ENCODE results near the gene PFKFB3. TPM values are rescaled to one million over a fixed set of nuclear protein-coding genes. Genes with fewer than 3 reads are reported as not detected.
"Not testable (repeated sequence)": the region's sequence is repeated elsewhere in the genome, so short reads cannot be mapped to it uniquely, and the experiment has no call there.

The PFKFB3 gene
- total RNA-seq, 6 donors from 2014 or later: 48.2 to 236 (median 83.5) TPM

DNA sequence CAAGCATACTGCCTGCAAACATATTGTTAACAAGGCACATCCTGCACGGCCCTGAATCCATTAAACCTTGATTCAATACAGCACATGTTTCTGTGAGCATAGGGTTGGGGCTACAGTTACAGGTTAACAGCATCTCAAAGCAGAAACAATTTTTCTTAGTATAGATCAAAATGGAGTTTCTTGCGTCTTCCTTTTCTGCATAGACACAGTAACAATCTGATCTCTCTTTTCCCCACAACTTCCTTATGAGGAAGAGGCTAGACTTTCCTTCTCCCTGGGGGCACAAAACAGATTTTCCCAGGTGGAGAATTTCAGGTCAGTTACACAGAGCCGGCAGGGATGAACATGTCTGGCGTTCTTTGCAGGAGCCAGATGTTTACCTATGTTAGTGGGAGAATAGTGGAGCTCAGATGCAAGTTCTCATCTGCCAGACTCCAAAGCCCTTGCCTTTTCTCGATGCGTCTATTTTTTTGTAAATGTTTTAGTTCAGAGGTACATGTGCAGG is 37.5 kb upstream of the PFKFB3 start:
- TF ChIP-seq POLR2AphosphoS5 (IDR thresholded peaks at IDR 0.05) (no peak), POLR2A (IDR thresholded peaks at IDR 0.05) (no peak), EP300 (IDR thresholded peaks at IDR 0.05) (no peak)
- TF ChIP-seq, protein P1, sequence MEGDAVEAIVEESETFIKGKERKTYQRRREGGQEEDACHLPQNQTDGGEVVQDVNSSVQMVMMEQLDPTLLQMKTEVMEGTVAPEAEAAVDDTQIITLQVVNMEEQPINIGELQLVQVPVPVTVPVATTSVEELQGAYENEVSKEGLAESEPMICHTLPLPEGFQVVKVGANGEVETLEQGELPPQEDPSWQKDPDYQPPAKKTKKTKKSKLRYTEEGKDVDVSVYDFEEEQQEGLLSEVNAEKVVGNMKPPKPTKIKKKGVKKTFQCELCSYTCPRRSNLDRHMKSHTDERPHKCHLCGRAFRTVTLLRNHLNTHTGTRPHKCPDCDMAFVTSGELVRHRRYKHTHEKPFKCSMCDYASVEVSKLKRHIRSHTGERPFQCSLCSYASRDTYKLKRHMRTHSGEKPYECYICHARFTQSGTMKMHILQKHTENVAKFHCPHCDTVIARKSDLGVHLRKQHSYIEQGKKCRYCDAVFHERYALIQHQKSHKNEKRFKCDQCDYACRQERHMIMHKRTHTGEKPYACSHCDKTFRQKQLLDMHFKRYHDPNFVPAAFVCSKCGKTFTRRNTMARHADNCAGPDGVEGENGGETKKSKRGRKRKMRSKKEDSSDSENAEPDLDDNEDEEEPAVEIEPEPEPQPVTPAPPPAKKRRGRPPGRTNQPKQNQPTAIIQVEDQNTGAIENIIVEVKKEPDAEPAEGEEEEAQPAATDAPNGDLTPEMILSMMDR (IDR thresholded peaks at IDR 0.05): no peak
- no peak overlapping the region for H3K4me3 ChIP-seq
- 60 to 68% methylated on average over 6 of the region's 6 CpGs for WGBS, 2 donors
- peaks cover 18 to 25% (median 21%) of the 10 kb centered on the region in 4 donors for H3K4me1 ChIP-seq
- no peak for ATAC-seq (ENCODE audit: low FRiP score in 2 of 2)
- peak overlapping the region in 2 of 4 donors; percentile 92 to 94 for H3K27ac ChIP-seq
- H3K36me3 ChIP-seq: peaks cover 0 to 6% (median 0%) of the 10 kb centered on the region in 4 donors
- no peak for DNase-seq
- no peaks in the 10 kb centered on the region for H3K9me3 ChIP-seq
- no peaks in the 10 kb centered on the region for H3K27me3 ChIP-seq

DNA sequence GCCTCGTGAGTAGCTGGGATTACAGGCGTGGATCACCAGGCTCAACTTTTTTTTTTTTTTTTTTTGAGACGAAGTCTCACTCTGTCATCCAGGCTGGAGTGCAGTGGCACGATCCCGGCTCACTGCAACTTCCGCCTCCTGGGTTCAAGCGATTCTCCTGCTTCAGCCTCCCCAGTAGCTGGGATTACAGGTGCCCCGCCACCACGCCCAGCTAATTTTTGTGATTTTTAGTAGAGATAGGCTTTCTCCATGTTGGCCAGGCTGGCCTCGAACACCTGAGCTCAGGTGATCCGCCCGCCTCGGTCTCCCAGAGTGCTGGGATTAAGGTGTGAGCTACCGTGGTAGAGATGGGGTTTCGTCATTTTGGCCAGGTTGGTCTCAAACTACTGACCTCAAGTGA is 36.8 kb upstream of the PFKFB3 start:
- not testable (repeated sequence) for DNase-seq; H3K27ac ChIP-seq; H3K27me3 ChIP-seq; H3K36me3 ChIP-seq; ATAC-seq (ENCODE audit: low FRiP score in 2 of 2); H3K4me3 ChIP-seq; H3K9me3 ChIP-seq
- WGBS, 2 donors: 96% methylated on average over 15 of the region's 15 CpGs
- H3K4me1 ChIP-seq: peaks cover 18 to 30% (median 27%) of the 10 kb centered on the region in 4 donors

DNA sequence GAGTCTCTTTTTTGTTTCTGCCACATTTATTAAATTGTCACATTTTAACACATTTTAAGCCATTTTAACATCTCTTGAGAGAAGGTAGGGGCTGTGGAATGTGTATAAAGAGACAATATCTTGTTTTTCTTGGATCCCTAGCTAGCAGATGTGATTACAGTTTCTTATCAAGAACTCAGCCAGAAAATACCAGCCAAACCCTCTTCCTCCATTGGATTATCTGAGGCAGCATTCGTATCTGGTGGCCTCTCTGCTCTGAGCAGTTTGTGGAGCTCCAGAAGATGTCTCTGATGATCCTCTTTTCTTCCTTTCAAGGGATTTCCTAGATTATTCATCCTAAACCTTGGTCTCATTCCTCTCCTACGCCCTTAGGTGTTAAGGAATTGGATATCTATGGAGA is 35.3 kb upstream of the PFKFB3 start:
- TF ChIP-seq POLR2AphosphoS5 (IDR thresholded peaks at IDR 0.05): no peak
- TF ChIP-seq EP300 (IDR thresholded peaks at IDR 0.05): no peak
- TF ChIP-seq, protein P1 (IDR thresholded peaks at IDR 0.05): no peak
- TF ChIP-seq POLR2A (IDR thresholded peaks at IDR 0.05): no peak
- peaks cover 0 to 6% (median 0%) of the 10 kb centered on the region in 4 donors for H3K36me3 ChIP-seq
- WGBS, 2 donors: 88 to 100% methylated on average over 2 of the region's 2 CpGs
- DNase-seq: no peak
- no peak for ATAC-seq (ENCODE audit: low FRiP score in 2 of 2)
- peak overlapping the region in 1 of 4 donors; percentile 48 for H3K27ac ChIP-seq
- no peaks in the 10 kb centered on the region for H3K27me3 ChIP-seq
- H3K9me3 ChIP-seq: no peaks in the 10 kb centered on the region
- no peak overlapping the region for H3K4me3 ChIP-seq
- H3K4me1 ChIP-seq: peaks cover 18 to 45% (median 36%) of the 10 kb centered on the region in 4 donors

DNA sequence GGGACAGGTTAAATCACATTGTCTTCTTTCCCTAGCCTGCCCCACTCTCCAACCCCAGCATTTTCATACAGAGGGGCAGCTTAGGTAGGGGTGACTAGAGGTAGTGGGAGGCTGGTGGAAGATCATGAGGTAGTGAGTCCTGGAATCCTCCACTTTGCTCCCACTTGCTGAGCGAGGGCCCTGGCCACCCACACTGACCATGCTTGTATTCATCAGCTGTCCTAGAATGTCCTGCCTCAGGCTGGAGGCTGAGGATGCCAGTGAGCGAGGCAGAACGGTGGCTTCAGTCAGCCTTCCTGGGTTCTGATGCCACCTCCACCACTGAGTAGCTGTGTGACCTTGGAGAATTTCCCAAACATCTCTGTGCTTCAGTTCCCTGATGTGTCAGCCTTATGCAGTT is 34.6 kb upstream of the PFKFB3 start:
- Histone ChIP-seq H3K9me3 (no peaks in the 10 kb centered on the region), H3K4me3 (no peak overlapping the region), H3K36me3 (peaks cover 0 to 6% (median 0%) of the 10 kb centered on the region in 4 donors), H3K27me3 (no peaks in the 10 kb centered on the region), H3K4me1 (peaks cover 17 to 46% (median 36%) of the 10 kb centered on the region in 4 donors), H3K27ac (peak overlapping the region in 1 of 4 donors; percentile 48)
- TF ChIP-seq EP300 (IDR thresholded peaks at IDR 0.05) (no peak), POLR2A (IDR thresholded peaks at IDR 0.05) (no peak), POLR2AphosphoS5 (IDR thresholded peaks at IDR 0.05) (no peak)
- TF ChIP-seq, protein P1 (IDR thresholded peaks at IDR 0.05): no peak
- WGBS, 2 donors: 60 to 89% methylated on average over 1 to 3 of the region's 3 CpGs
- ATAC-seq (ENCODE audit: low FRiP score in 2 of 2) (no peak), DNase-seq (no peak)

DNA sequence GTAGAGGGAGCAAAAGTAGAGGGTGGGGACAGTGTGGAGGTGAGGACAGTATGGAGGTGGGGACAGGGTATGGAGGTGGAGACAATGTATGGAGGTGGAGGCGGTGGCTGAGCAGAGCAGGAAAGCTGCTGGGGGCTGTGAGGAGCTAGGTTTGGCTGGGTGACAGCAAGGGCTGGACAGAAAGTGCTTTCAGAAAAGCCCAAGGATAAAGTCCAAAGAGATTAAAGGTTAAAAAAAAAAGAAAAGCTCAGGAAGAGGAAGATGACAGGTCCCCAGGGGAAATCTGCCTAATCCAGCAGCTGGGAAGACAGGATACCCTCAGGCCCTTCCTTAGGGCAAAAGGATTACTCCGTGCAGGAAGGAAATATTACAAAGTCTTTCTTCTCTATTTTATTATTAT is 32.1 kb upstream of the PFKFB3 start:
- TF ChIP-seq POLR2AphosphoS5 (IDR thresholded peaks at IDR 0.05) (no peak), POLR2A (IDR thresholded peaks at IDR 0.05) (no peak), EP300 (IDR thresholded peaks at IDR 0.05) (no peak)
- TF ChIP-seq, protein P1 (IDR thresholded peaks at IDR 0.05): no peak
- ATAC-seq (ENCODE audit: low FRiP score in 2 of 2) (no peak), DNase-seq (no peak)
- no peaks in the 10 kb centered on the region for H3K27me3 ChIP-seq
- H3K4me1 ChIP-seq: peaks cover 10 to 36% (median 21%) of the 10 kb centered on the region in 4 donors
- no peak overlapping the region for H3K4me3 ChIP-seq
- 61 to 72% methylated on average over 2 of the region's 2 CpGs for WGBS, 2 donors
- H3K36me3 ChIP-seq: peaks cover 0 to 6% (median 0%) of the 10 kb centered on the region in 4 donors
- H3K27ac ChIP-seq: no peak overlapping the region
- H3K9me3 ChIP-seq: no peaks in the 10 kb centered on the region
